ENCODE measurements around the gene HEMK1.

The HEMK1 gene

DNA sequence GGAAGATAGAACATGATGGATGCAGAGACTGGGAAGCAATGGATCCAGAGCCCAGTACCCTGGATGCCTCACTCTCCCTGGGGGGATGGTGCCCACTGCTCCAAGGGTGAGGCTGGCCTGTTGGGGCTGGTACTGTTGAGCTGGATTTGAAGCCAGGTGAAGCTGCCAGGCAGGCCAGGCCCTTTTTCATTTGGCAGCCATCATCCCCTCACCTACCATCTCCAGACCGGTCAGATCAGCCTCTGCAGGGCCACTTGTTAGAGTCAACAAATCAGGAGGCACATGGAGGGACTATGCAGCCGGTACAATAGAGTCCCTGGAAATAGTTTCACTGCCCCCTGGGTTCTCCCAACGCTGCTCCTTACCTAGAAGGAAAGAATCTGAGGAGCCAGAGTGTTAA lies 53.6 kb downstream of the HEMK1 start:
- H3K4me3 ChIP-seq (ENCODE audit: low read depth, low read length), result no peak overlapping the region
- no peaks in the 10 kb centered on the region for H3K36me3 ChIP-seq (ENCODE audit: control insufficient read depth, insufficient read depth, low read length)
- no peaks in the 10 kb centered on the region for H3K9me3 ChIP-seq (ENCODE audit: control insufficient read depth, low read length)
- TF ChIP-seq, protein P1, sequence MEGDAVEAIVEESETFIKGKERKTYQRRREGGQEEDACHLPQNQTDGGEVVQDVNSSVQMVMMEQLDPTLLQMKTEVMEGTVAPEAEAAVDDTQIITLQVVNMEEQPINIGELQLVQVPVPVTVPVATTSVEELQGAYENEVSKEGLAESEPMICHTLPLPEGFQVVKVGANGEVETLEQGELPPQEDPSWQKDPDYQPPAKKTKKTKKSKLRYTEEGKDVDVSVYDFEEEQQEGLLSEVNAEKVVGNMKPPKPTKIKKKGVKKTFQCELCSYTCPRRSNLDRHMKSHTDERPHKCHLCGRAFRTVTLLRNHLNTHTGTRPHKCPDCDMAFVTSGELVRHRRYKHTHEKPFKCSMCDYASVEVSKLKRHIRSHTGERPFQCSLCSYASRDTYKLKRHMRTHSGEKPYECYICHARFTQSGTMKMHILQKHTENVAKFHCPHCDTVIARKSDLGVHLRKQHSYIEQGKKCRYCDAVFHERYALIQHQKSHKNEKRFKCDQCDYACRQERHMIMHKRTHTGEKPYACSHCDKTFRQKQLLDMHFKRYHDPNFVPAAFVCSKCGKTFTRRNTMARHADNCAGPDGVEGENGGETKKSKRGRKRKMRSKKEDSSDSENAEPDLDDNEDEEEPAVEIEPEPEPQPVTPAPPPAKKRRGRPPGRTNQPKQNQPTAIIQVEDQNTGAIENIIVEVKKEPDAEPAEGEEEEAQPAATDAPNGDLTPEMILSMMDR (IDR thresholded peaks at IDR 0.05), result no peak
- peaks cover 37% of the 10 kb centered on the region for H3K4me1 ChIP-seq
- no peak overlapping the region for H2AFZ ChIP-seq
- H3K27ac ChIP-seq, result no peak overlapping the region
- H3K4me2 ChIP-seq (ENCODE audit: low read length), result no peak overlapping the region
- no peak overlapping the region for H3K9ac ChIP-seq
- H3K27me3 ChIP-seq (ENCODE audit: control insufficient read depth, insufficient read depth, low read length), result no peaks in the 10 kb centered on the region
- peaks cover 42% of the 10 kb centered on the region for H3K79me2 ChIP-seq

DNA sequence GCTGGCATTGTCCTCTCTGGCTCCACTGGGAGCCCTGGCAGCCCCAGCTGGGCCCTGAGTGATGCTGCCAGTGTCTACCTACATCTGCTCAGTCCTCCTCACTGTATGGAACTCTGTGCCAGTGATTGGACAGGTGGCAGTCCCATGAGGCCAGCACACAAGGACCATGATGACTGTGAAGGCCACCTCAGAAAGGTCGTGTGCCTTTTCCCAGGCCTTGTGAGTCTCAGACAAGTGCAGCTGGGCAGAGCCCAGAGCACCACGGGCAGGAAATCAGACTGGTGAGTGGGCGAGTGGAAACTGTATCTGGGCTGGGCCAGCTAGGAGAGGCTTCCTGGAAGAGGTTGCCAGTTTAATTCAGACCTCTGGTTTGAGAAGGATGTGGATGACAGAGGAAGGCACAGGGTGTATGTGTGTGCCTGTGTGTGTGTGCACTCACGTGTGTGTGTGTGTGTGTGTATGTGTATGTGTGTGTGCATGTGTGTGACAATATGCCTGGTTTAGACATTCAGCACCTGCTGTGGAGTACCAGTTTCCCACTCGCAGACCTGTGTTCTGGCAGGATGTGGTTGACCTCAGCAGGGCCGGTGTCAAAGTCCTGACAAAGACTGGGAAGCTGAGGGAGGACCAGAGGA lies 54.6 kb downstream of the HEMK1 start:
- H2AFZ ChIP-seq, result no peak overlapping the region
- H3K36me3 ChIP-seq (ENCODE audit: control insufficient read depth, insufficient read depth, low read length), result no peaks in the 10 kb centered on the region
- TF ChIP-seq, protein P1 (IDR thresholded peaks at IDR 0.05), result no peak
- no peaks in the 10 kb centered on the region for H3K27me3 ChIP-seq (ENCODE audit: control insufficient read depth, insufficient read depth, low read length)
- peaks cover 38% of the 10 kb centered on the region for H3K79me2 ChIP-seq
- H3K4me1 ChIP-seq, result peaks cover 28% of the 10 kb centered on the region
- H3K9ac ChIP-seq, result no peak overlapping the region
- no peak overlapping the region for H3K27ac ChIP-seq
- H3K4me2 ChIP-seq (ENCODE audit: low read length), result no peak overlapping the region
- no peak overlapping the region for H3K4me3 ChIP-seq (ENCODE audit: low read depth, low read length)
- no peaks in the 10 kb centered on the region for H3K9me3 ChIP-seq (ENCODE audit: control insufficient read depth, low read length)

DNA sequence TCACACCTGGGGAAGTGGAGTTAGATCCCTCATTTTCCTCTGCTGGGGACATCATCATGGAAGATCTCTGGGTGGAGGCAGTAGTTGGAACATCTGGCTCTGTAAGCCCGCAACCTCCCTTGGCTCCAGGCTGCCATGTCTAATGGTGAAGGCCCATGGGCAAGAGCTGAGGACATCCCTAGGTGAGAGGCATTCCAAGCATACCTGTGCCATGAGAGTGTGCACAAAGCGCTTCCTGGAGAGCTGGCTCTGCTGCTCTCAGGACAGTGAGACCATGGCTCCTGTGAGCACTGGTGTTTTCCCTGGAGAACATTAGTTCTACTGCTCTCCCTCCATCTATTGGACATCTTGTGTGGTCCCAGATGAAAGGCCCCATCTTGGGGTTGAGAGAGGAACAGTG lies 55.3 kb downstream of the HEMK1 start:
- Histone ChIP-seq H3K4me2 (ENCODE audit: low read length) (no peak overlapping the region), H3K4me3 (ENCODE audit: low read depth, low read length) (no peak overlapping the region)

GRCh38 chr3:50625231-50626182 lies 56.2 kb downstream of the HEMK1 start:
- Histone ChIP-seq H3K36me3 (ENCODE audit: control insufficient read depth, insufficient read depth, low read length) (no peaks in the 10 kb centered on the region), H3K4me2 (ENCODE audit: low read length) (no peak overlapping the region), H2AFZ (peak overlapping the region; percentile 45), H3K27me3 (ENCODE audit: control insufficient read depth, insufficient read depth, low read length) (no peaks in the 10 kb centered on the region), H3K27ac (peak overlapping the region; percentile 47), H3K79me2 (peaks cover 41% of the 10 kb centered on the region), H3K9ac (no peak overlapping the region), H3K9me3 (ENCODE audit: control insufficient read depth, low read length) (no peaks in the 10 kb centered on the region), H3K4me3 (ENCODE audit: low read depth, low read length) (no peak overlapping the region), H3K4me1 (peaks cover 27% of the 10 kb centered on the region)
- TF ChIP-seq, protein P1 (IDR thresholded peaks at IDR 0.05), result no peak

More for the DNA sequence above, 55.3 kb downstream of the HEMK1 start:
- TF ChIP-seq, protein P1 (IDR thresholded peaks at IDR 0.05), result no peak
- H3K9ac ChIP-seq, result no peak overlapping the region
- no peak overlapping the region for H2AFZ ChIP-seq
- peaks cover 27% of the 10 kb centered on the region for H3K4me1 ChIP-seq
- no peaks in the 10 kb centered on the region for H3K27me3 ChIP-seq (ENCODE audit: control insufficient read depth, insufficient read depth, low read length)
- no peaks in the 10 kb centered on the region for H3K9me3 ChIP-seq (ENCODE audit: control insufficient read depth, low read length)
- no peaks in the 10 kb centered on the region for H3K36me3 ChIP-seq (ENCODE audit: control insufficient read depth, insufficient read depth, low read length)
- H3K27ac ChIP-seq, result peak overlapping the region; percentile 47
- peaks cover 40% of the 10 kb centered on the region for H3K79me2 ChIP-seq
